ENCODE results near the gene STKLD1.
"Not testable (repeated sequence)": the region's sequence is repeated elsewhere in the genome, so short reads cannot be mapped to it uniquely, and the experiment has no call there.

STKLD1 gene

DNA sequence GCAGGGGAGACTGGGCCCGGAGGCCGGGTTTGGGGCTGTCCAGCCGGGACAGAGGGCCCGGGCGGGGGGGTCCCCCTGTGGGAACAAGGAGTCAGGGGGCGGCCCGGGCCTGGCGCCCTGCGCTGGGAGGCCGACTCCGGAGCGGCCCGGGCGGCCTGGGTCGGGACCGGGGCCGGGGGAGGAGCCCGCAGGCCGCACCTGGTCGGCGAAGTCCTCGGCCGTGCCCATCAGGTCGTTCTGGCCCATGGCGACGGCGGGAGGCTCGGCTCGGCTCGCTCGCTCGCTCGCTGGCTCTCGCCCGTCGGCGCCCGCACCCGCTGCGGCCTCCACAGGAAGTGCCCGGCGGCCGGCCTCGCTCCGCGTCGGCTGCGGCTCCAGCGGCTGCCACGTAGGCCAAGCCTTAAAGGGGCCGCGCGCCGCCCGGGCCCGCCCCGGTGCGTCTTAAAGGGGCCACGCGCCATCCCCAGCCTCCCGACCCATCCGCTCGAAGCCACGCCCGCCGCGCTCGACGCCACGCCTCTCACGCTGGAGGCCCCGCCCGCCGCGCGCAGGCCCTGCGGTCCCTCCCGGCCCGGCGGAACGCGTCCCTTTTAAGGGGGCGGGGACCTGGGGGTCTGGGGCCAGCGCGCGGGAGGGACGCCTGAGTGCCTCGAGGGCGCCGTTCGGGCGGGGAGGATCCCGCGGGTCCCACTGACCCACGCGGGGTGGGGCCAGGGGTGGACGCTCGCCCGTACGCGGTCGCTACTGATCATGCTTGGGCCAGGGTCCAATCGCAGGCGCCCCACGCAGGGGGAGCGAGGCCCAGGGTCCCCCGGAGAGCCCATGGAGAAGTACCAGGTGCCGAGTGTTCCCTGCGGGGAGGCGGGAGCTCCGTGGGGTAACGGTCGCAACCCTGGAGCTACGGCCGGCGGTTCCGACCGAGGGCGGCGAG is at the start of gene STKLD1, which contains the start of gene SURF4:
Gene STKLD1, plus strand, starts transcription at position 643 of the 931 bp plus-strand sequence. Its CDS starts 108 bp downstream, at position 751.
Gene SURF4, minus strand, starts transcription at position 337 of the 931 bp plus-strand sequence. Its CDS starts 91 bp downstream, at position 246.
- DNase-seq = peak; percentile 98

DNA sequence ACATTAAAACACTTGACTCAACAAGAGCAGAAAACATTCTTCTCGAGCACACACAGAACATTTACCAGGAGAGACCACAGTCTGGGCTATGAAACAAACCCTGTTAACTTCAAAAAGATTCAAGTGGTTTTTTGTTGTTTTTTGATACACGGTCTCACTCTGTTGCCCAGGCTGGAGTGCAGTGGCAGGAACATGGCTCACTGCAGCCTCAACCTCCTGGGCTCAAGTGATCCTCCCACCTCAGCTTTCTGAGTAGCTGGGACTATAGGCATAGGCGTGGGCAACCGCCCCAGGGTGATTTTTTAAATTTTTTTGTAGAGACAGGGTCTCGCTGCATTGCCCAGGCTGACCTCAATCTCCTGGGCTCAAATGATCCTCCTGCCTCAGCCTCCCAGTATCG is 49.1 kb upstream of the STKLD1 start:
- DNase-seq = peak; percentile 38

DNA sequence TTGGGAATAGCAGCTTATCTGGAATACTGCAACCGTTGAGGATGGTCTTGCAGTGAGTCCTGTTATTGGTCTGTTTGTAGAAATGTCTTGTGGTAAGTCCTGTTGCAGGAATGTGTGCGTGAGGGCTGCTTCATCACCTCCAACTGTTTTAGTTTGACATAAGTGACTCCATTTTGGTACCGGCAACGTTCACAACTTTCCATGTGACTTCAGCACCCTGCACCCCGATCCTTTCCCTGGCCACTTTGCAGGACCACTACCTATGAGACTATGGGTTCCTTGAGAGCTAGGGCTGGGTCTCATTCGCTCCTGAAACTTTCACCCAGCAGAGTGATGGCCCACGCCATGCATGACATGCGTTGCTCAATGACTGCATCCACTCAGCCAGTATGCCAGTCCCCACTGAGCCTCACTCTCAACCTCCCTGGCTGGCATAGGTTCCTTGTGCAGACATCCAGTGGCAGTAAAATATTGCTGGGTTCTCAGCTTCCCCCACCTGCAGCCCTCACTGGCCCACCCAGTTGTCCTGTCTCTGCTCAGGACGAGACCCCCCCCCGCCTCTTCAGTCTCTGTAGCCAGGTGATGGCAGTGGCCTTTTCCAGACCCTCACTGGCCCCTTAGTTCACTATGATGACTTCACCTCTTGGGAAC is 48.2 kb upstream of the STKLD1 start:
- DNase-seq = peak; percentile 54

GRCh38 chr9:133329306-133330156 is 46.6 kb upstream of the STKLD1 start:
- DNase-seq = peak; percentile 60

- peak; percentile 44 for DNase-seq
These were observed 44.9 kb upstream of the STKLD1 start for GRCh38 chr9:133331221-133331620.

DNA sequence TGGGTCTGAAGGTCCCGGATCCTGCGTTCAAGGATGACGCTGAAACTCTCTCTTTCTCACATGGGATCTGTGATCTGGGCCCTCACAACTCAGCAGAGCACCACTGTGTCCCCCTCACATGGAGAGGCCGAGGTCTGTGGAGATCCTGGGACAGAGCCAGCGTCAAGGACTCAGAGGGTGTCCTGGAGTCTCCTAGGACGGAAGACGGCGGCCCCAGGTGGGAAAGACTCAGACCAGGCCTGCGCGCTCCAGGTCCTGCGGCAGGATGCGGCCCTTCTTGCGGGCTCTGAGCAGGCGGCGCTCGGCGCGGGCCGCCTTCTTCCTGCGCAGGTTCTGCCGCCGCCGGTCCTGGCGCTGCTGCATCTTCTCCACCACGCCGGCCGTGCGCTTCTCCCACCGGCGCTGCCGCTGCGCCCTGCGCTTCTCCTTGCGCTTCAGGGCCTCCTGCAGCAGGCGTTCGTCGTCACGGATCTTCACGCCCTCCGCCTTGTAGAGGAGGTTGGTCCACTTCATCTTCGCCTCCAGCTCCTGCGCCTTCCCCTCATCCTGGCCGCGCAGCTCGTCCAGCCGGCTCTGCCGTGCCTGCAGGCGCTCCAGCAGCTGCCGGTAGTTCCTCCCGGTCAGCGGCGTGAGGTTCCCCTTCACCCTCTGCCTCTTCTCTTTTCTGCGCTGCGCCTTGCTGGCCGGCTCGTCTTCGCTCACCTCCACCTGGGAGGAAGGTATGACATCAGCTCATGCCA is 44.4 kb upstream of the STKLD1 start:
- DNase-seq = peak; percentile 59

GRCh38 chr9:133332381-133332730 is 43.8 kb upstream of the STKLD1 start:
- no peak for DNase-seq

DNA sequence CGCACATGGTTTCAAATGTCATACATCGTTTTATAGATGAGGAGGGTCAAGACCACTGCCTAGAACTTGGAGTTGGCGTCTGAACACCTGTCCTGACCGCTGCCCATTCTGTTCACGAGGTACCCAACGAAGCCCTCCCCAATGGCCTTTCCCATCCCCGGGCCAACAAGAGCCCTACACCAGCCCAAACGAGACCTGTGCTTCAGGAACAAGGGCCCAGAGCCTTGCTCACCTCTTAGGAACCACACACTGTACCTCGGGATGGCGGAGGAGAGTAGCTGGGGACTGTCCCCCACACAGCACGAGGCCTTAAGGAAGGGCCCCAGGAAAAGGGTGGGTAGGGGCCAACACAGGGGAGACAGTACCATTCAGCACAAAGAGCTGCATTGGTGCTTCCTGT is 43.2 kb upstream of the STKLD1 start:
- no peak for DNase-seq

DNA sequence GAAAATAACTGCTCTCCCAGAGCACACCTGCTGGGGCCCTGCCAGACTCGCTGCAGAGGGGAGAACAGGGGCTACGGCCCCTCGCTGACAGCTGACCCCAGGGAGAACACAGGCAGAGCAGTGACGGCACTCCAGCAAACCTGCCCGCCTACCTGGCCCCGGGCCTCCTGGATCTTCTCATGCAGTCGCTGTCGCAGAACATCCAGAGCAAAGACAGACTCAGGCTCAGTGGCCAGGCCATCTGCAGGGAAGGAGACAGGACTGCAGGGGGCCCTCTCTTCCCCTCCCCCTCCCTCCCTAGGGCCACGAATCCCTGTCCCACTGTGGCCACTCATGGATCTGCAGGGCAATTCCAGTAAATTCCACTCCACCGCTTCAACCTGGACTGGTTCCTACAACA is 42.6 kb upstream of the STKLD1 start:
- DNase-seq = peak; percentile 50

- peak; percentile 48 for DNase-seq
These were observed 42.0 kb upstream of the STKLD1 start for GRCh38 chr9:133334161-133334560.

GRCh38 chr9:133334888-133335287 is 41.3 kb upstream of the STKLD1 start:
- not testable (repeated sequence) for DNase-seq

DNA sequence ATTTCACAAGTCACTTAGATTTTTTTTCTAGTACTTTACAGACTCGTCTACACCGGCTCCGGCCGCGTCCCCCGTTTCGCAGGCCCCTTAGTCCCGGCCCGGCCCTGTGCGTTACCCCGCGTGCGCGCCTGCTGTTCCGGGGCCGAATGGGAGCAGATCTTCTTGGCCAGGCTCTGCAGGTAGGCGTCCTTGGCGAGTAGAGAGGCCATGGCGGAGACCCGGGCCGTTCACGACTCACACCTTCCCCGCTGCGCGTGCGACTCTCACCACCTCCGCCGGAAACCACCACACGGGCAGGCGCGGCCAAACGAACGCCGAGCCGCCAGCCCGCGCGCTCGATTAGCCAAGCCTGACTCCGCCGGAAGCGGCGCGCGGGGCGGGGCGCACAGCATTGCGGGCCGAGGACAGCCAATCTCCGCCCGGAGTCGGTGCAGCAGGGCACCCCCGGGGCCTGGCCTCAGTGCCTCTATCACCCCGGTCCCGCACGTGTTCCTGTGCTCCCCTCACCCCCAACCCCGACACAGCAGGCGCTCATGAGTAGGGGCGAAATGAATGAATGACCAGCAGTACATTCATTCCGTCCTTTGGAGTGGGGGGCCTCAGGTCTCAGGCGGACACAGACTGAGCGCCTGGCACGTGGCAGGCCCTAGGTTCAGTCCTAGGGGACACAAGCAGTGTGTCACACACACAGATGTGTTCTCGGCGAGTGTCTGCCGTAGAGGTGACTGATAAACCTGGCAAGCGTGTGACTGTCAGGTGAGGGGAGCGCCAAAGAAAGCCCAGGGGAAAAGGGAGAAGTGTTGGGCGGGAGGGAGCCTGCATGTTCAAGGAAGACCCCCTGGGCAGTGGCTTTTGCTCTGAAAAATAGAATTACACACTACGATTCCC is 40.0 kb upstream of the STKLD1 start, which contains the start of gene SURF6:
Gene SURF6, minus strand, starts transcription at position 265 of the 888 bp plus-strand sequence. Its CDS starts 56 bp downstream, at position 209.
- DNase-seq = peak; percentile 98

DNA sequence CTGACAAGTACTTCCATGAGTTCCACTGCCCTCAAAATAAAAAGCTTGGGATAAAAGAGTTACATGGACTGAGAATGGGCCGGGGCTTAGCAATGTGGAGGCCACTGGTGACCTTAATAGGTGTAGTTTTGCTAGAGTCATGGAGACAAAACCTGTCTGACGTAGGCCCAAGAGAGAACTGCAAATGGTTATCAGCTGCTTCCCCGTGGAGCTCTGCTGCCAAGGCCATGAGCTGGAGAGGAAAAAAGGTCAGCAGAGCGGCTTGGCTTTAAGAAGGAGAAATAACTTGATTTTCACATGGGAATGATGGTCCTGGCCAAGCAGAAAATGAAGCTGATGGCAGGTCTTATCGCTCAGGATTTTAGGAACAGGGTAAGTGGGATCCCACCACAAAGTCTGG is 36.5 kb upstream of the STKLD1 start:
- DNase-seq = no peak

DNA sequence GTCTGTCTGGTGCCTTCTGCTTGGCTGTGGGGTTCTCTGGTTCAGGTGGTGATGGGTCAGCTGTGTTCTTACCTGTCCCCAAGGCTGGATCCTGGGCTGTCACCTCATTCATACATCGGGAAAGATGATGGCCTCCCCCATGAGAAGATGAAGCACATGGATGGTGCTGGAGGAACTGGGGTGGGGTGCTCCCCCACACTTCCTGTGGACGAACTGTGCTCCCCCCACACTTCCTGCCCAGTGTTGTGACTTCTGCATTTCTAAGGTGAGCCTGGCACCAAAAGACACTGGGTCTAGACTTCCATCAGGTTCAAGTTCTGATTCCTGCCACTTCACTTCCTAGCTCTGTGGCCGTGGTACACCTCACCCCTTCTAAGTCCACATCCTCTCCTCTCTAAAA is 35.9 kb upstream of the STKLD1 start:
- no peak for DNase-seq

DNA sequence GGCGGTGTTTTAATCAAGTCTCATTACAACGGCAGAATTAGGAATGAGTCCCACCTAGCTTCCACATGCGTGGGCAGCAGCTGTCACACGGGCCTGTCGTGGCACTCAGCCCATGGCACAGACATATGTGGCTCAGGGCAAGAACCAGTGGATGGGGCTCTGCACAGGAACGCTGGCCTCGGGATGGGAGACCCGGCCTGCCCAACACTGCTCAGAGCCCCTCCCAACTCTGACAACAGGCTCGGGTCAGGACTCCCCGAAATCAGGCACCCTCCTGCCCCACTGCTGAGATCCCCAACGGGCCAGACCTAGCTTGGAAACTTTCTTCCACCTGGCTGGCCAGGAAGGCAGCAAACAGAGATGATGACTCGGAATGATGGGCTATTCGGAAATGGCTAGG is 35.2 kb upstream of the STKLD1 start:
- no peak for DNase-seq

DNA sequence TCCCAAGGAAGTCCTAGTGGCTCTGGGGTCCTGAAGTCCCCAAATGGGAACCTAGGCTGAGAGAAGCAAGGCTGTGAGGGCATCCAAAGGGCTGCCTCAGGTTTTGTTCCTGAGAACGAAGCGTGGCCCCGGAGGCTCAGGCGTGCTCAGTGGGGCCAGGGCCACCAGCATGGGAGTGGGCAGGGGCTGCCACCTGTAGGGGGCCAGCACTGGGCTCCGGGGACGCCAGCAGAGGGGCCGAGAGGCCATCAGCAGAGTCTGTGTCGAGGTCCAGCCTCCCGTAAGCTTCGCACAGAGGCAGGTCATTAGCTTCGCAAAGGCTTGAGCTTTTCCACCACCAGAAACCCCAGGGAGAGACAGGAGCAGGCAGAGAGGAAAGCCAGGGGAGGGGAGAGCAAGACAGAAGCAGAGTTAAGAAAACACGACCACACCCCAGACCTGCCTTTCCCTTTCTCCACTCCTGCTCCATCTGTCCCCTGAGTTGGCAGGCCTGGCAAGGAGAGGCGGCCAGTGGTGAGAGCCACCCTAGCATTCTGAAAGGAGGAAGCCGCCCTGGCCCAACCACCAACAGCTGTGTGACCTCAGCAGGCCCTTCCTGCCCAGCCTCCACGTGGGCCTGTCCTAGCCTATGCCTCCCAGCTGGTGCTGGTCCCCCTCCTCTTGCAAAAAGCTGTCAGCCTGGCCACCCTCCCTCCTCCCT is 34.6 kb upstream of the STKLD1 start:
- DNase-seq = no peak

- no peak for DNase-seq
These were observed 34.1 kb upstream of the STKLD1 start for GRCh38 chr9:133342069-133342406.

GRCh38 chr9:133342570-133342969 is 33.6 kb upstream of the STKLD1 start:
- no peak for DNase-seq

GRCh38 chr9:133344071-133344470 is 32.1 kb upstream of the STKLD1 start:
- no peak for DNase-seq

DNA sequence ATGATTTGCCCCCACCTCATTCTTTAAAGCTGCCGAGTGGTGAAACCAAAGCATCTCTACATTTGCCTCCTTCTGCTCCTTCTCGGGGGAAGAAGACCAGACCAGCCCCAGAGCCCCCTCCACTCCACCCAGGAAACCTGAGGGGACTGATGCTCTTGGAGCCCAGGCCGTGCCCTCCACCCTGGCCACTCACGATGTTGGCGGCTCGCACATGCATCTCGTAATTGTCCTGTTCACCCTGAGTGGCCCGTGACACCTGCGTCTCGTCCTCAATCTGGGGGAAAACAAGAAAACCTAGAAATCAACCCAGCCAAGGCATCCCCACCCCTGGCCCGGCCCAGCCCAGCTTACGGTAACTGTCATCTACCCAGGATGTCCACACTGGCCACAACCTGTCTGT is 31.2 kb upstream of the STKLD1 start:
- no peak for DNase-seq

DNA sequence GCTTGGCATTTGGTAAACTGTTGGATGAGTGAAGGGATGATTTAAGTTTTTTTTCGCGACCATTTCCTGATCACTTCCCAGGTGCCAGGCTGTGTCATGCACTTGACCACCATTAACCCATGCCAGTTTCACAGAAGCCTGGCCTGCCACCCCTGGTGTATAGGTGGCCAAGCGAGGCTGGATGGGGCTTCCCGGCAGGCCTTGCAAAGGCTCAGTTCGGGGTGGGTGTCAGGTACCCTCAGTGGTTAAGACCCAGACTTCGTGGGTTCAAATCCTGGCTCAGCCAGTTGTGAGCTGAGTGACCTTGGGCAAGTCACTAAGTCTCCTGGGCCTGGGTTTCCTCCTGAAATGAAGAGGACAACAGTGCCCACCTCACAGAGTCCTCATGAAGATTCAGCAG is 30.6 kb upstream of the STKLD1 start:
- no peak for DNase-seq

Measured in activated effector memory CD4-positive, alpha-beta T cell treated with anti-CD3 and anti-CD28 coated beads, Interleukin-2, amount 50 U/mL, for 16 hours (primary cell).